C1 segment of cervical spinal cord (tissue), 14 donors: ENCODE data around the gene GRK1.
"Not testable (repeated sequence)": the region's sequence is repeated elsewhere in the genome, so short reads cannot be mapped to it uniquely, and the experiment has no call there.

ENCODE experiments used
- DNase-seq, 14 donors: peaks; one replicate each; lab custom pipeline; 2025; lab: John Stamatoyannopoulos, UW

GRK1 gene

DNA sequence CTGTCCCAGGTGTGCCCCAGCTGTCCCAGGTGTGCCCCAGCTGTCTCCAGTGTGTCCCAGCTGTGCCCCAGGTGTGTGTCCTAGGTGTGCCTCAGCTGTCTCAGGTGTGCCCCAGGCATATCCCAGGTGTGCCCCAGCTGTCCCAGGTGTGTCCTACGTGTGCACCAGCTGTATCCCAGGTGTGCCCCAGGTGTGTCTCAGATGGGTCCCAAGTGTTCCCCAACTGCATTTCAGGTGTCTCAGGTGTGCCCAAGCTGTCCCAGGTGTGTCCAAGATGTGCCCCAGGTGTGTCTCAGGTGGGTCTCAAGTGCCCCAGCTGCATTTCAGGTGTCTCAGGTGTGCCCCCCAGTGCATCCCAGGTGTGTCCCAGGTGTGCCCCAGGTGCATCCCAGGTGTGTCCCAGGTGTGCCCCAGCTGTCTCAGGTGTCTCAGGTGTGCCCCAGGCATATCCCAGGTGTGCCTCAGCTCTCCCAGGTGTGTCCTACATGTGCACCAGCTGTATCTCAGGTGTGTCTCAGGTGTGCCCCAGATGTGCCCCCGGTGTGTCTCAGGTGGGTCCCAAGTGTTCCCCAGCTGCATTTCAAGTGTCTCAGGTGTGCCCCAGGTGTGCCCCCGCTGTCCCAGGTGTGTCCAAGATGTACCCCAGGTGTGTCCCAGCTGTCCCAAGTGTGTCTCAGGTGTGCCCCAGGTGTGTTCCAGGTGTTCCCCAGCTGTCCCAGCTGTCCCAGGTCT is 1.3 kb upstream of the GRK1 start:
- no peak for DNase-seq

GRCh38 chr13:113666329-113666670 is 719 bp upstream of the GRK1 start:
- DNase-seq: no peak

GRCh38 chr13:113667771-113668490 is 912 bp downstream of the GRK1 start:
- no peak for DNase-seq

DNA sequence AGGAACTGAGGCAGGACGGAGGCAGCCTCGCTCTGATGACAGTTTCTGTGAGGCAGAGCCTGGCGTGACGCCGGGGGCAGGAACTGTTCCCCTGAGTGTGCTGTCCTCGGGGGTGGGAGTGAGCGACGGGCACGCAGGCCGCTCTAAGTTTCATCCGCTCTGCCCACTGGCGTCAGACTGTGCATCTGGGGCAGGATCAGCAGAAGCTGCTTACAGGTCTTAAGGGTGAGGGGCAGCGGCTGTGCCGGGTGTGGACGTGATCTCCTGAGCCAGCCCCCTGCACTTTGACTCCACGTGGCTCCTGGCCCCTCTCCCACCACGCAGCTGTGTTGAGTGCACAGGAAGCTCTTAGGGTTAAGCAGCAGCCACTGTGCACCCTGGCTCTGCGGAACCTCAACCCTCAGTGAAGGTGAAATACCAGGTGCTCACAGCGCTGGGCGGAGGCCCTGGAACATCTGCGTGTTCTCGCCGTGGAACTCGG is 1.5 kb downstream of the GRK1 start:
- no peak for DNase-seq

DNA sequence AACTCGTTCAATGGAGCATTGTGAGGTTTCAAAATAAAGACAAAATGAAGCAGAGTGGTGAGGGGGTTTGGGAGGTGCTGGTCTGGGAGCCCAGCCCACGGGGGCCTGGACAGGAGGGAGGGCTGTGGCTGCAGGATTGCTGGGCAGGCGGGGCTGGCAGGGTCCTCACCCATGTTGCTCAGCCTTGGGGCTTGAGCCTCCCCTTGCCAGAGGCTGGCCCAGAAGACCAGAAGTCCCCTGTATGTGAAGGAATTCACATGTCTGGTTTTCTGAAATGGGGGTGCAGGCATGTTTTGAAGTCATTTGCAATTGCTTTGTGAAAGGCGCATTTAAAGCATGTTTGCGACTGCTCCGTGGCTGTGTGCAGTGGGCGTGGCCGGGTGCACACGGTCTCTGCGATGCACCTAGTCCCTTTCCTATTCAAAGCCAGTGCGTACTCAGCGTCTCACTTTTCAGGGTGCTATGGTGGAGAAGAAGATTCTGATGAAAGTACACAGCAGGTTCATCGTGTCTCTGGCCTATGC is 2.3 kb downstream of the GRK1 start:
- no peak for DNase-seq

DNA sequence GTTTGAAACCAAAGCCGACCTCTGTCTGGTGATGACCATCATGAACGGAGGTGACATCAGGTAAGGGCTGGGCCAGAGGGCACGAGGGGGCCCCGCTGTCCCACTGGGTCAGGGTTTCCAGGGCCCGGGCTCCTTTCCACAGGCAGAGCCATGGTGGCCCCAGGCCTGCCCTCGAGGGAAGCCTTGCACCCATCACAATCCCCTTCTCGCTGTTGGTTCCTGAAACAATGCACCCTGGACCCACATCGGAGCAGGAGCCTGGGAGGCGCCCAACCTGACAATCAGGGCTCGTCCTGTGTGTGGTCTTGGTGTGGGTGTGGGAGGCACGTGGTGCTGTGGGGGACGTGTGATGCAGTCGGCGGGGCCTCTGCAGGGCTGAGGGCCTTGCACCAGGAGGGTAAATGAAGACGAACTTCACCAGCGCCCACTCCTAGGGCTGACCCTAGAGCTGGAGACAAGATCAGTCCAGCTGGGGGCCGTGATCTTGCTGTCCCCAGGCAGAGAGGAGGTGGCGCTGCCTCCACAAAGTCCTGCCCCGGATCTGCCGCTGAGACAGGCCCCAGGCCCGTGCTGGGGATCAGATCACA is 2.8 kb downstream of the GRK1 start:
- DNase-seq: no peak

DNA sequence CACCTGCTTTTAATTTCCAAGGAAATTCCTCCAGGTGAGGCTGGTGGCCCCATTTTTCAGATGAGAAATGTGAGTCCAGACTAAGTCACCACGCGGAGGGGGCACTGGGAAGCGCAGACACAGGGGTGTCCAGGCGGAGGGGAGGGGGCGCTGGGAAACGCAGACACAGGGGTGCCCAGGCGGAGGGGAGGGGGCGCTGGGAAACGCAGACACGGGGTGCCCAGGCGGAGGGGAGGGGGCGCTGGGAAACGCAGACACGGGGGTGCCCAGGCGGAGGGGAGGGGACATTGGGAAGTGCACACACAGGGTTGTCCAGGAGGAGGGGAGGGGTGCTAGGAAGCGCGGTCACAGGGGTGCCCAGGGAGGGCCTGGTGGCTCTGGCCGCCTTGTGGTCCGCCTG is 3.5 kb downstream of the GRK1 start:
- no peak for DNase-seq

GRCh38 chr13:113671066-113672001 is 4.3 kb downstream of the GRK1 start:
- no peak for DNase-seq

- DNase-seq: no peak
Observed at GRCh38 chr13:113672002-113672651, 5.1 kb downstream of the GRK1 start.

GRCh38 chr13:113722921-113723320 is 55.9 kb downstream of the GRK1 start:
- no peak for DNase-seq

DNA sequence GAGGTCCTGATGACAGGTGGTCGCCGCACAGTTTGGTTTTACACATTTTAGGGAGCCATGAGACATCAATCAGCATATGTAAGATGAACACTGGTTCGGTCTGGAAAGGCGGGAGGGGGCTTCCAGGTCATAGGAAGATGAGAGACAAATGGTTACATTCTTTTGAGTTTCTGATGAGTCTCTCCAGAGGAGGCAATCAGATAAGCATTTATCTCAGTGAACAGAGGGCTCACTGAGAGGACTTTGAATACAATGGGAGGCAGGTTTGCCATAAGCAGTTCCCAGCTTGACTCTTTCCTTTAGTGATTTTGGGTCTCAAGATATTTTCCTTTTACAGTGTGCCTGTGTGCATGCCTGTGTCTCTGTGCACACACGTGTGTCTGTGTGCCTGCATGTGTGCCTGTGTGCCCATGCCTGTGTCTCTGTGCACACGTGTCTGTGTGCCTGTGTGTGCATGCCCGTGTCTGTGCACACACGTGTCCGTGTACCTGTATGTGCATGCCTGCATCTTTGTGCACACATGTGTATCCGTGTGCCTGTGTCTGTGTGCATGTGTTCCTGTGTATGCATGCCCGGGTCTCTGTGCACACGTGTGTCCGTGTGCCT is 56.5 kb downstream of the GRK1 start:
- DNase-seq: no peak

- DNase-seq: peak in 1 of 14 donors; percentile 19
Observed at GRCh38 chr13:113724016-113724758, 57.2 kb downstream of the GRK1 start.

DNA sequence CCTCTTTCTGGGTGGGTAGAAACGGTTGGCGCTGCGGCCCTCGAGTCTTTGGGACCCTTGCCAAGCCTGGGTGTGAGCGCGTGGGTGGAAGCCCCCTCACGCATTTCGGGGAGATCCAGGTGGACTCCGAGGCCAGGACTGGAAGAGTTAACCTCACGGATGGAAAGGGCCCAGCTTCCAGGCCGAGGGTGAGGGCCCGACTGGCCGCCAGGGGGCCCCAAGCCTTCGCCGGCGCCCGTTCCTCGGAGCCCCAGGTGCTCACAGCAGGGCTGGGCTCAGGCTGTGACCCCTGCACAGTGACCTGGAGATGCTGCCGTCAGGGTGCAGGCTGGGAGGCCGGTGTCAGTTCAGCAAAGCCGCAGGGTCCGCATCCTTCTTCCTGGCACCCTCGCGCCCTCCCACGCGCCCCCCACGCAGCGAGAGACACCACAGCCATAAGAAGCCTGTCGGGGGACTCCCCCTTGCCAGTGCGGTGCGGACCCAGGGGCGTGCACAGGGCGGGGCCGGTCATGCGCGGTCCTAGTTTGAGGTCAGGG is 57.8 kb downstream of the GRK1 start:
- peak in 12 of 14 donors; percentile 22 to 90 (median 67) for DNase-seq

- DNase-seq: not testable (repeated sequence)
Observed at GRCh38 chr13:113725329-113726105, 58.5 kb downstream of the GRK1 start.

DNA sequence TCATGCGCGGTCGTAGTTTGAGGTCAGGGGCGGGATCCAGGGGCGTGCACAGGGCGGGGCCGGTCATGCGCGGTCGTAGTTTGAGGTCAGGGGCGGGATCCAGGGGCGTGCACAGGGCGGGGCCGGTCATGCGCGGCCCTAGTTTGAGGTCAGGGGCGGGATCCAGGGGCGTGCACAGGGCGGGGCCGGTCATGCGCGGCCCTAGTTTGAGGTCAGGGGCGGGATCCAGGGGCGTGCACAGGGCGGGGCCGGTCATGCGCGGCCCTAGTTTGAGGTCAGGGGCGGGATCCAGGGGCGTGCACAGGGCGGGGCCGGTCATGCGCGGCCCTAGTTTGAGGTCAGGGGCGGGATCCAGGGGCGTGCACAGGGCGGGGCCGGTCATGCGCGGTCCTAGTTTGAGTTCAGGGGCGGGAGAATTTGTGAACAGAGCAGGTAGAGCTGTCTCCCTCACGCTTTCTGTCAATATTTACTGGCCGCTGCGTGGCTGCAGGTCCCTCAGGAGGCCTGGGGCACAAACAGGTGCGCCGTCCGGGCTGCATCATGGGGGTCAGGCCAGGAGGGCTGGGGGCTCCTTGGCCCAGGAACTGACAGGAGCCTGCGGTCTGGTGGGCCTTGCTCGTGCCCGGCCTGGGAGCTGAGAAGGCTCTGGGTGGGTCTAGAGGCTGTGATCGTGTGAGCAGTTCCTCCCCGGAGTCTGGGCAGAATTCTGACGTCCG is 59.2 kb downstream of the GRK1 start:
- peak in 6 of 14 donors; percentile 29 to 54 (median 39) for DNase-seq

DNA sequence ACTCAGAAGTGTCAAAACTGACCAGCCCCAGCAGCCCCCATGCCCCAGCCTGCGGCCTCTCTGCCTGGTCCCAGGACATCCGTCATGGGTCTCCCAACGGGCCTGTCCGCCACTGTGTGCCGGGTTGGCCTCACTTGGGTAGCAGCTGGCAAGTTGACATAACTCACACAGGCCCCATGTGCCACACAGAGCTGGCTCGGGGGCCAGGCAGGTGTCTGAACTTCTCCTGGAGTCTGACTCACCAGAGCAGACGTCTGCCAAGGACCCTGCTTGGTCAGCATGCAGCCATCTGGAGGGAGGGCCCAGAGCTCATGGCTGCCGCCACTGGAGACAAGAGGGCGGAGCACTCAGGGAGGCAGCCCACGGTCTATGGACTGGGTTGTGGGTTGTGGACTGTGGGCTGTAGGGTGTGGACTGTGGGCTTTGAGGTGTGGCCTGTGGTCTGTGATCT is 60.0 kb downstream of the GRK1 start:
- DNase-seq: peak in 1 of 14 donors; percentile 46

DNA sequence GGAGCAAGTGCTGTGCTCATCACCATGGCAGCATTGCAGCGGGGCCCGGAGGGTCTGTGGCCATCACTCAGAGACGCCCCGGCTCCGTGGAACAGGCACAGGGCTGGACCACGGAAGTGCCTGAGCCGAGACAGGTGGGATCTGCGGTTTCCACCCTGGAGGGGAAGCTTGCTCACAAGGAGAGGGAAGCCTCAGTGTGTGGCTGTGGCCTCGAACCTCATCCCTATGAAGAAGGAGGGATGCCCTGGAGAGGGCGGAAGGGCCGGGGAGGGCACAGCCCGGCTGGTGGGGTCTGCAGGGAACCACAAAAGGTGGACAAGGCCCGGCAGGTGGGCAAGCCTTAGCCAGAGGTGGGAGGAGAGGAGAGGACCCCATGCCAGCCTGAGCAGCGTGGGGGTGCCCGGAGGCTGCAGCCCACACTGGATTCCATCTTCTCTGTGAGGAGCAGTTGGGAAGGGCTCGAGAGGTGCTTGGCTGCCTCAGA is 61.6 kb downstream of the GRK1 start:
- DNase-seq: no peak
